Measurements from ENCODE around the gene IL17RA. TPM values are rescaled to one million over a fixed set of nuclear protein-coding genes. Genes with fewer than 3 reads are reported as not detected.

IL17RA gene
- total and polyA plus RNA-seq, 2 experiments from 2014 or later: 13.9 to 18.3 TPM

- H2AFZ ChIP-seq: no peak overlapping the region
- no peaks in the 10 kb centered on the region for H3F3A ChIP-seq (ENCODE audit: insufficient read depth)
- H3K27me3 ChIP-seq (replicated peaks; ENCODE audit: insufficient read depth): no peaks in the 10 kb centered on the region
- no peaks in the 10 kb centered on the region for H3K9me2 ChIP-seq (ENCODE audit: insufficient read depth)
- no peak for DNase-seq
- H3K9ac ChIP-seq: no peak overlapping the region
- no peaks in the 10 kb centered on the region for H3K9me3 ChIP-seq (ENCODE audit: low read depth)
- no peaks in the 10 kb centered on the region for H3K79me2 ChIP-seq (ENCODE audit: insufficient read depth)
- TF ChIP-seq EZH2phosphoT487 (IDR thresholded peaks at IDR 0.05; ENCODE audit: insufficient read depth, low read depth) (no peak), EZH2 (IDR thresholded peaks at IDR 0.05; ENCODE audit: insufficient read depth, poor library complexity, severe bottlenecking) (no peak)
- no peaks in the 10 kb centered on the region for H3K36me3 ChIP-seq (ENCODE audit: low read depth)
- WGBS, 2 experiments (ENCODE audit: low coverage in 1 of 2, low lambda C conversion rate in 2 of 2, missing lambda C conversion rate in 2 of 2): 58 to 60% methylated on average over 7 to 8 of the region's 8 CpGs
- no peak overlapping the region for H3K4me3 ChIP-seq
- no peaks in the 10 kb centered on the region for H3K4me1 ChIP-seq (ENCODE audit: insufficient read depth)
- H4K20me1 ChIP-seq (ENCODE audit: insufficient read depth): no peaks in the 10 kb centered on the region
- in situ Hi-C loops (cut with MboI): loop anchor here (10.0 kb wide), 1 partner anchor 132 kb away; no protein-coding TSS in a partner anchor
- H3K27ac ChIP-seq: no peak overlapping the region
- no peak overlapping the region for H3K4me2 ChIP-seq (ENCODE audit: unreplicated experiment)
Measured at GRCh38 chr22:17056807-17057206, 28.0 kb upstream of the IL17RA start.

- H3K4me1 ChIP-seq (ENCODE audit: insufficient read depth): no peaks in the 10 kb centered on the region
- H3K27ac ChIP-seq: no peak overlapping the region
- H3K27me3 ChIP-seq (replicated peaks; ENCODE audit: insufficient read depth): no peaks in the 10 kb centered on the region
- H3K9me2 ChIP-seq (ENCODE audit: insufficient read depth): no peaks in the 10 kb centered on the region
- no peaks in the 10 kb centered on the region for H3K79me2 ChIP-seq (ENCODE audit: insufficient read depth)
- H2AFZ ChIP-seq: no peak overlapping the region
- no peaks in the 10 kb centered on the region for H3F3A ChIP-seq (ENCODE audit: insufficient read depth)
- 31 to 32% methylated on average over 11 of the region's 11 CpGs for WGBS, 2 experiments (ENCODE audit: low coverage in 1 of 2, low lambda C conversion rate in 2 of 2, missing lambda C conversion rate in 2 of 2)
- H3K36me3 ChIP-seq (ENCODE audit: low read depth): no peaks in the 10 kb centered on the region
- H4K20me1 ChIP-seq (ENCODE audit: insufficient read depth): no peaks in the 10 kb centered on the region
- H3K9ac ChIP-seq: no peak overlapping the region
- H3K4me2 ChIP-seq (ENCODE audit: unreplicated experiment): no peak overlapping the region
- no peak overlapping the region for H3K4me3 ChIP-seq
- in situ Hi-C loops (cut with MboI): loop anchor here (10.0 kb wide), 1 partner anchor 133 kb away; no protein-coding TSS in a partner anchor
- no peaks in the 10 kb centered on the region for H3K9me3 ChIP-seq (ENCODE audit: low read depth)
- DNase-seq: peak; percentile 79
- TF ChIP-seq EZH2 (IDR thresholded peaks at IDR 0.05; ENCODE audit: insufficient read depth, poor library complexity, severe bottlenecking) (no peak), EZH2phosphoT487 (IDR thresholded peaks at IDR 0.05; ENCODE audit: insufficient read depth, low read depth) (no peak)
Measured at GRCh38 chr22:17057959-17058814, 26.6 kb upstream of the IL17RA start.

DNA sequence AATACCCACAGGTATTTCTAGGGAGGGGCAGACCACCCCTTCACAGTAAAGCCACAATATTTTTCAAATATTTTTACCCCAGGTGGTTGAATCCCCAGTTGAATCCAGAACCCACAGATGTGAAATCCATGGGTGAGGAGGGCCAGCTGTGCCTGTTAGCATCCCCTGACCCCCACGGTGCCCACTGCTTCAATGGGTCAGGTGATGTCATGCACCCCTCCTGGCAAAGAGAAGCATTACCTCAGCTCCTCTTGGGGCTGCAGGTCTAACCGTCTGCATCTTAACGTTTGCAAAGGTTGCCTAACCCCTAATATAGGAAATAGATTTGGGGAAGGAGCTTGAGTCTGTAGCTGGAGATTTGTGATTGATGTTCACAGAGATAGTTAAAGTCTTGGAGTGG lies 24.7 kb upstream of the IL17RA start:
- no peak for TF ChIP-seq EZH2phosphoT487 (IDR thresholded peaks at IDR 0.05; ENCODE audit: insufficient read depth, low read depth)
- no peak for TF ChIP-seq EZH2 (IDR thresholded peaks at IDR 0.05; ENCODE audit: insufficient read depth, poor library complexity, severe bottlenecking)

GRCh38 chr22:17063411-17064106 lies 21.2 kb upstream of the IL17RA start:
- TF ChIP-seq EZH2 (IDR thresholded peaks at IDR 0.05; ENCODE audit: insufficient read depth, poor library complexity, severe bottlenecking): no peak
- TF ChIP-seq EZH2phosphoT487 (IDR thresholded peaks at IDR 0.05; ENCODE audit: insufficient read depth, low read depth): no peak
- DNase-seq: no peak
- Histone ChIP-seq H3K9me3 (ENCODE audit: low read depth) (no peaks in the 10 kb centered on the region), H3K4me2 (ENCODE audit: unreplicated experiment) (no peak overlapping the region), H3K36me3 (ENCODE audit: low read depth) (no peaks in the 10 kb centered on the region), H3K9me2 (ENCODE audit: insufficient read depth) (no peaks in the 10 kb centered on the region), H3K27ac (no peak overlapping the region), H3K4me3 (no peak overlapping the region), H3K79me2 (ENCODE audit: insufficient read depth) (no peaks in the 10 kb centered on the region), H2AFZ (no peak overlapping the region), H3F3A (ENCODE audit: insufficient read depth) (no peaks in the 10 kb centered on the region), H3K27me3 (replicated peaks; ENCODE audit: insufficient read depth) (no peaks in the 10 kb centered on the region), H3K4me1 (ENCODE audit: insufficient read depth) (0 out of 2 replicates have a peak, but pooled peaks cover 5% of the 10 kb centered on the region), H3K9ac (no peak overlapping the region), H4K20me1 (ENCODE audit: insufficient read depth) (no peaks in the 10 kb centered on the region)
- in situ Hi-C loops (cut with MboI): no loop called here
- 40 to 42% methylated on average over 8 of the region's 8 CpGs for WGBS, 2 experiments (ENCODE audit: low coverage in 1 of 2, low lambda C conversion rate in 2 of 2, missing lambda C conversion rate in 2 of 2)

More for the DNA sequence above, 24.7 kb upstream of the IL17RA start:
- H3K9ac ChIP-seq: no peak overlapping the region
- WGBS, 2 experiments (ENCODE audit: low coverage in 1 of 2, low lambda C conversion rate in 2 of 2, missing lambda C conversion rate in 2 of 2): 20 to 42% methylated on average over 3 of the region's 3 CpGs
- H3K27me3 ChIP-seq (replicated peaks; ENCODE audit: insufficient read depth): no peaks in the 10 kb centered on the region
- no peak overlapping the region for H2AFZ ChIP-seq
- 0 out of 2 replicates have a peak, but pooled peaks cover 5% of the 10 kb centered on the region for H3K4me1 ChIP-seq (ENCODE audit: insufficient read depth)
- H3K4me2 ChIP-seq (ENCODE audit: unreplicated experiment): no peak overlapping the region
- H3K9me2 ChIP-seq (ENCODE audit: insufficient read depth): no peaks in the 10 kb centered on the region
- no peaks in the 10 kb centered on the region for H3K36me3 ChIP-seq (ENCODE audit: low read depth)
- no peaks in the 10 kb centered on the region for H3K9me3 ChIP-seq (ENCODE audit: low read depth)
- DNase-seq: no peak
- H3K79me2 ChIP-seq (ENCODE audit: insufficient read depth): no peaks in the 10 kb centered on the region
- no peaks in the 10 kb centered on the region for H3F3A ChIP-seq (ENCODE audit: insufficient read depth)
- in situ Hi-C loops (cut with MboI): no loop called here
- H3K4me3 ChIP-seq: no peak overlapping the region
- H3K27ac ChIP-seq: no peak overlapping the region
- H4K20me1 ChIP-seq (ENCODE audit: insufficient read depth): no peaks in the 10 kb centered on the region

All from GM23248 (cell line).